Stimulated activated CD4-positive, alpha-beta T cell treated with anti-CD3 and anti-CD28 coated beads, Interleukin-1b, Interleukin-23, amount 100 ng/mL, for 48 hours (primary cell): Measurements from ENCODE around the gene TNFAIP8.

Experiments
- DNase-seq: peaks from one replicate; pipeline ENCODE4 v3.0.0-alpha.2; 2020

Gene TNFAIP8

GRCh38 chr5:119371146-119371545, 15.3 kb downstream of the TNFAIP8 start:
- no peak for DNase-seq

- DNase-seq, result no peak
Measured at GRCh38 chr5:119373449-119373858, 17.6 kb downstream of the TNFAIP8 start.

GRCh38 chr5:119374901-119375300, 19.1 kb downstream of the TNFAIP8 start:
- DNase-seq, result no peak

- DNase-seq, result no peak
Measured at GRCh38 chr5:119377066-119377465, 21.2 kb downstream of the TNFAIP8 start.

GRCh38 chr5:119378075-119378700, 22.4 kb downstream of the TNFAIP8 start:
- DNase-seq, result no peak

- no peak for DNase-seq
Measured at GRCh38 chr5:119379096-119379495, 23.3 kb downstream of the TNFAIP8 start.

- no peak for DNase-seq
Measured at GRCh38 chr5:119379942-119380547, 24.2 kb downstream of the TNFAIP8 start.

- DNase-seq, result no peak
Measured at GRCh38 chr5:119382169-119382568, 26.4 kb downstream of the TNFAIP8 start.

- DNase-seq, result no peak
Measured at GRCh38 chr5:119383008-119383407, 27.2 kb downstream of the TNFAIP8 start.

- DNase-seq, result no peak
Measured at GRCh38 chr5:119385136-119385535, 29.3 kb downstream of the TNFAIP8 start.

GRCh38 chr5:119385536-119386128, 29.8 kb downstream of the TNFAIP8 start:
- no peak for DNase-seq

- no peak for DNase-seq
Measured at GRCh38 chr5:119386596-119387344, 31.0 kb downstream of the TNFAIP8 start.

- DNase-seq, result no peak
Measured at GRCh38 chr5:119387945-119388618, 32.3 kb downstream of the TNFAIP8 start.

- no peak for DNase-seq
Measured at GRCh38 chr5:119388619-119389190, 32.9 kb downstream of the TNFAIP8 start.

- DNase-seq, result no peak
Measured at GRCh38 chr5:119389288-119390030, 33.6 kb downstream of the TNFAIP8 start.

- DNase-seq, result no peak
Measured at GRCh38 chr5:119390404-119390803, 34.6 kb downstream of the TNFAIP8 start.

- DNase-seq, result no peak
Measured at GRCh38 chr5:119393201-119393691, 37.4 kb downstream of the TNFAIP8 start.

GRCh38 chr5:119393746-119394145, 37.9 kb downstream of the TNFAIP8 start:
- no peak for DNase-seq

- DNase-seq, result no peak
Measured at GRCh38 chr5:119395080-119395836, 39.4 kb downstream of the TNFAIP8 start.

- peak; percentile 26 for DNase-seq
Measured at GRCh38 chr5:119396030-119396664, 40.3 kb downstream of the TNFAIP8 start.
